Uterus (tissue), 4 donors: ENCODE measurements around the gene PNMA8C. TPM values are rescaled to one million over a fixed set of nuclear protein-coding genes. Genes with fewer than 3 reads are reported as not detected.
A peak's percentile ranks its signal among the peaks of the same experiment; 100 is the strongest.
"Not testable (repeated sequence)": the region's sequence is repeated elsewhere in the genome, so short reads cannot be mapped to it uniquely, and the experiment has no call there.

ENCODE experiments used
- DNase-seq, 2 donors: peaks; one replicate each; pipeline ENCODE4 v3.0.0-alpha.2; 2019 to 2020
- H3K27ac ChIP-seq, 2 donors: fragments of 200-600 bp; sonication (generic); 1 replicate in 1 of 2; 2 replicates in 1 of 2; pipeline ENCODE4 v1.5.1; 2016 to 2018
- H3K27me3 ChIP-seq, 2 donors: fragments of 200-600 bp; sonication (generic); one replicate each; pipeline ENCODE4 v1.5.1; 2018 to 2019; ENCODE audit warnings: control low read depth in 1 of 2
- H3K36me3 ChIP-seq, 2 donors: fragments of 200-600 bp; sonication (generic); one replicate each; pipeline ENCODE4 v1.5.1; 2019; ENCODE audit warnings: control low read depth in 1 of 2
- H3K4me1 ChIP-seq, 2 donors: fragments of 200-600 bp; sonication (generic); one replicate each; pipeline ENCODE4 v1.5.1; 2018 to 2019; ENCODE audit warnings: control low read depth in 1 of 2
- H3K4me3 ChIP-seq, 2 donors: fragments of 200-600 bp; sonication (generic); 1 replicate in 1 of 2; 2 replicates in 1 of 2; pipeline ENCODE4 v1.5.1; 2018 to 2019; ENCODE audit warnings: mild to moderate bottlenecking in 1 of 2
- H3K9me3 ChIP-seq, 2 donors: fragments of 200-600 bp; sonication (generic); one replicate each; pipeline ENCODE4 v1.5.1; 2019; ENCODE audit warnings: control low read depth in 1 of 2
- POLR2A ChIP-seq, 2 donors: fragments of 450-650 bp; IDR thresholded peaks; one replicate each; pipeline ENCODE4 v1.6.1; 2016; ENCODE audit warnings: antibody characterized with exemption in 2 of 2, mild to moderate bottlenecking in 1 of 2, moderate library complexity in 1 of 2
- intact Hi-C: fragments of 100-400 bp; cut with DNase I; formaldehyde crosslinking; loops from one replicate; pipeline ENCODE4 v1.15.1; 2023; ENCODE audit warnings: low total_unique reads
- total RNA-seq, 4 donors: library from RNA; depleted of rRNA in 3 of 4; stranded (reverse); fragments of >200 nt in 3 of 4; gene quantifications; one replicate each; pipeline versions ENCODE4 v1.1.0 to v1.2.4, GENCODE V29; 2014 to 2023
- TF ChIP-seq, protein P1 (sequence below), 4 experiments: fragments of 200-600 bp in 2 of 4; fragments of 450-650 bp in 2 of 4; sonication (generic) in 2 of 4; IDR thresholded peaks; one replicate each; pipeline ENCODE4 v1.5.1; 2016 to 2019; ENCODE audit warnings: antibody characterized with exemption in 4 of 4, mild to moderate bottlenecking in 2 of 4, moderate library complexity in 1 of 4
- donor health status: DM: yes; HTN: yes; CAD: no.

The PNMA8C gene
- total RNA-seq, 4 donors from 2014 or later: under 0.01 to 3.7 (median 0.73) TPM; not detected in 1

DNA sequence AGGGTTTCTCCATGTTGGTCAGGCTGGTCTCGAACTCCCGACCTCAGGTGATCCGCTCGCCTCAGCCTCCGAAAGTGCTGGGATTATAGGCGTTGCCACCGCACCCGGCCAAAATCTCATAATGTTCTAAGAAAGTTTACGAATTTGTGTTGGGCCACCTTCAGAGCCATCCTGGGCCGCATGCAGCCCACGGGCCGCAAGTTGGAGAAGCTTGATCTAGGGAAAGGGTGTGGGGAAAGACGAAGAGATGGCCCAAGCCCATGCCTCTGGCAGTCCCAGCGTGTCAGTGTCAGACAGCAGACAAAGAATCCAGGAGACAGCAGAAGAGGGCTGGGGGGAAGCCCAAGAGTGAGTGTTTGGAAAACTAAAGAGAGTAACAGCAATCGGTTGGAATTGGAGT, 17.3 kb upstream of the PNMA8C start:
- intact Hi-C loops: no loop called here
- no peak for DNase-seq
- no peak for TF ChIP-seq POLR2A (IDR thresholded peaks at IDR 0.05)
- TF ChIP-seq, protein P1, sequence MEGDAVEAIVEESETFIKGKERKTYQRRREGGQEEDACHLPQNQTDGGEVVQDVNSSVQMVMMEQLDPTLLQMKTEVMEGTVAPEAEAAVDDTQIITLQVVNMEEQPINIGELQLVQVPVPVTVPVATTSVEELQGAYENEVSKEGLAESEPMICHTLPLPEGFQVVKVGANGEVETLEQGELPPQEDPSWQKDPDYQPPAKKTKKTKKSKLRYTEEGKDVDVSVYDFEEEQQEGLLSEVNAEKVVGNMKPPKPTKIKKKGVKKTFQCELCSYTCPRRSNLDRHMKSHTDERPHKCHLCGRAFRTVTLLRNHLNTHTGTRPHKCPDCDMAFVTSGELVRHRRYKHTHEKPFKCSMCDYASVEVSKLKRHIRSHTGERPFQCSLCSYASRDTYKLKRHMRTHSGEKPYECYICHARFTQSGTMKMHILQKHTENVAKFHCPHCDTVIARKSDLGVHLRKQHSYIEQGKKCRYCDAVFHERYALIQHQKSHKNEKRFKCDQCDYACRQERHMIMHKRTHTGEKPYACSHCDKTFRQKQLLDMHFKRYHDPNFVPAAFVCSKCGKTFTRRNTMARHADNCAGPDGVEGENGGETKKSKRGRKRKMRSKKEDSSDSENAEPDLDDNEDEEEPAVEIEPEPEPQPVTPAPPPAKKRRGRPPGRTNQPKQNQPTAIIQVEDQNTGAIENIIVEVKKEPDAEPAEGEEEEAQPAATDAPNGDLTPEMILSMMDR (IDR thresholded peaks at IDR 0.05): no peak

DNA sequence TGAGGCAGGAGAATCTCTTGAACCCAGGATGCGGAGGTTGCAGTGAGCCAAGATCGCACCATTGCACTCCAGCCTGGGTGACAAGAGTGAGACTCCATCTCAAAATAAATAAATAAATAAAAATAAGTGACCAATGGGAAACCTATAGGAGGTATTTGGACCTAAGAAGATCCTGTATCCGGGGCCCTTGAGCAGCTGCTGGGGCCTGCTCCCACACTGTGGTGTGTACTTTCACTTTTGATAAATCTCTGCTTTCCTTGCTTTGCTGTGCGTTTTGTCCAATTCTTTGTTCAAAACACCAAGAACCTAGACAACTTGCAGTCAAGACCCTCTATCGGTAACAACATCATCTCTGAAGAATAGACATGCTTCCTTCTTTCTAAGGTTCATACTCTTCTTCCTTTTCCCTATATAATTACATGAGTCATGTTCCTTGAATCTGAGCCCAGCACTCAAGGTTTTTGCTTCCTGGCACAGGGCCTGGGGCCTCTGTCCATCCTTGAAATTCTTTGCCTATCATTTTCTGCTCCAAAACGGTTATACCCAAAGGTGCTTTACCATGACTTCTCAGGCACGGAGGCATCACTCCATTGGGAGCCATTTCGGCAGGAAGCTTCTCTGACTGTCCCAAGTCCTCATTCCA, 14.2 kb upstream of the PNMA8C start:
- peaks cover 0 to 6% of the 10 kb centered on the region in 2 donors for H3K4me1 ChIP-seq
- DNase-seq: peak; percentile 49 to 59
- peak overlapping the region; percentile 56 to 61 for H3K27ac ChIP-seq
- H3K36me3 ChIP-seq: no peaks in the 10 kb centered on the region
- H3K27me3 ChIP-seq: no peaks in the 10 kb centered on the region
- TF ChIP-seq, protein P1 (IDR thresholded peaks at IDR 0.05): no peak
- TF ChIP-seq POLR2A (IDR thresholded peaks at IDR 0.05): no peak
- H3K4me3 ChIP-seq: no peak overlapping the region
- H3K9me3 ChIP-seq: no peaks in the 10 kb centered on the region
- intact Hi-C loops: no loop called here

More for the DNA sequence above, 17.3 kb upstream of the PNMA8C start:
- H3K4me3 ChIP-seq: no peak overlapping the region
- no peaks in the 10 kb centered on the region for H3K27me3 ChIP-seq
- no peaks in the 10 kb centered on the region for H3K36me3 ChIP-seq
- H3K27ac ChIP-seq: no peak overlapping the region
- peaks cover 0 to 6% of the 10 kb centered on the region in 2 donors for H3K4me1 ChIP-seq
- no peaks in the 10 kb centered on the region for H3K9me3 ChIP-seq

DNA sequence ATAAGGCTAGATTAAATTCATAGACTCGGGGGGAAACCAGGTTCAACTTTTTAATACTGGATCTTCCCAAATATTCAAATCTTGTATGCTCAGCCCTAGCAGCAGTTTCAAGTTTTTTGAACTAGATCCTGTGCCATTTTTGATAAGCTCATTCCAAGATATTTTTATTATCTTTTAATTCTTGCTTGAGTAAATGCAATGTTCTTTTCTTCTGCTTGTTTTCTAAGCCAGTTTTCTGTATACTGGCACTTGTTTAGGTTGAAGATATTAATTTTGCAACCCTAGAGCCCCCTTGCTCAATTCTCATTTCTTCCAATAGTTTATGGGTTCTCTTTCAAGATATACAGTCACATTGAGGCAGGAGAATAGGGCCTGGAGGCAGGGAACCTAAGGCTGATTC, 13.1 kb upstream of the PNMA8C start:
- Histone ChIP-seq H3K4me3 (no peak overlapping the region), H3K27ac (peak overlapping the region; percentile 56 to 61), H3K9me3 (no peaks in the 10 kb centered on the region), H3K36me3 (no peaks in the 10 kb centered on the region), H3K4me1 (peaks cover 0 to 6% of the 10 kb centered on the region in 2 donors), H3K27me3 (no peaks in the 10 kb centered on the region)
- TF ChIP-seq POLR2A (IDR thresholded peaks at IDR 0.05): no peak
- TF ChIP-seq, protein P1 (IDR thresholded peaks at IDR 0.05): no peak
- intact Hi-C loops: no loop called here
- no peak for DNase-seq

DNA sequence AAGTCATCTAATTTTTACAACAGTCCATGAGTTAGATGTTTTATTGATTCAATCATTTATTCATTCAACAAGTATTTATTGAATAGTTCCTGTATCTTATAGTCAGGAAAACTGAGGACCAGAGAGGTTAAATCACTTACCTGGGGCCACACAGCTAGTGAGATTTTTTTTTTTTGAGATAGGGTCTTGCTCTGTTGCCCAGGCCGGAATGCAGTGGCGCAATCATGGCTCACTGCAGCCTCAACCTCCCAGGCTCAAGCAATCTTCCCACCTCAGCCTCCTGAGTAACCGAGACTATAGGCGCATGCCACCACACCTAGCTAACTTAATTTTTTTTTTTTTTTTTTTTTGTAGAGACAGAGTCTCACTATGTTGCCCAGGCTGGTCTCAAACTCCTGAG, 7.0 kb upstream of the PNMA8C start:
- H3K9me3 ChIP-seq, intact Hi-C loops, H3K36me3 ChIP-seq, H3K27ac ChIP-seq, H3K4me1 ChIP-seq, DNase-seq, H3K4me3 ChIP-seq, H3K27me3 ChIP-seq: not testable (repeated sequence)

DNA sequence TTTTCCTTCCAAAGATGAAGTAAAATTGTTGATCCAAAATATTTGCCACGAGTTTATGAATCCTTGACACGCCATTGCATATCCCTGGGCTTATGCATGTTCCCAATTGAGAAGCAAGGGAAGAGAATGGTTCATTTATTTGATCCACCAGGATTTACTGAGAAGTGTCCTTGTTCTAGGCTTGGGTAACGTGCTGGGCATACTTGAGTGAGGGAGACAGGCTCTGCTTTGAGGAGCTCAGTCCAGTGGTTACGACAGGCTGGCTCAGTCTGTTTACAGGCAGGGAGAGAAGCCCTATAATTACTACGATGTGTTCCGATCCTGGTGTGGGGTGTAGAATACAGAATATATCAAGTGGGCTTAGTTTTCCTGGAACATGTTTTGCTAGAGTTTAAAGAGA, 6.3 kb upstream of the PNMA8C start:
- Histone ChIP-seq H3K27ac (no peak overlapping the region), H3K4me1 (no peaks in the 10 kb centered on the region), H3K4me3 (no peak overlapping the region), H3K9me3 (no peaks in the 10 kb centered on the region), H3K27me3 (no peaks in the 10 kb centered on the region), H3K36me3 (no peaks in the 10 kb centered on the region)
- DNase-seq: no peak
- no peak for TF ChIP-seq POLR2A (IDR thresholded peaks at IDR 0.05)
- TF ChIP-seq, protein P1 (IDR thresholded peaks at IDR 0.05): no peak
- intact Hi-C loops: no loop called here

DNA sequence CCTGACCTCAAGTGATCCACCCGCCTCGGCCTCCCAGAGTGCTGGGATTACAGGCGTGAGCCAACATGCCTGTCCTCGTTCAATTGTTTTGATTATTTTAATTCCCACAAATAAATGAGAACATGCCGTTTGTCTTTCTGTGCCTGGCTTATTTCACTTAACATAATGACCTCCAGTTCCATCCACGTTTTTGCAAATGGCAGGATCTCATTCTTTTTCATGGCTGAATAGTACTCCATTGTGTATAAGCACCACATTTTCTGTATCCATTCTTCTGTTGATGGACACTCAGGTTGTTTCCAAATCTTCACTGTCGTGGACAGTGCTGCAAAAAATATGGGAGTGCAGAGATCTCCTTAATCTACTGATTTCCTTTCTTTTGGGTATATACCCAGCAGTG, 4.7 kb upstream of the PNMA8C start:
- H3K4me1 ChIP-seq, H3K27ac ChIP-seq, H3K9me3 ChIP-seq, H3K27me3 ChIP-seq, H3K4me3 ChIP-seq, DNase-seq, H3K36me3 ChIP-seq, intact Hi-C loops: not testable (repeated sequence)
